ENCODE data around the gene WNT4. TPM values are rescaled to one million over a fixed set of nuclear protein-coding genes. Genes with fewer than 3 reads are reported as not detected.

The WNT4 gene
- 10.2 TPM for total RNA-seq

DNA sequence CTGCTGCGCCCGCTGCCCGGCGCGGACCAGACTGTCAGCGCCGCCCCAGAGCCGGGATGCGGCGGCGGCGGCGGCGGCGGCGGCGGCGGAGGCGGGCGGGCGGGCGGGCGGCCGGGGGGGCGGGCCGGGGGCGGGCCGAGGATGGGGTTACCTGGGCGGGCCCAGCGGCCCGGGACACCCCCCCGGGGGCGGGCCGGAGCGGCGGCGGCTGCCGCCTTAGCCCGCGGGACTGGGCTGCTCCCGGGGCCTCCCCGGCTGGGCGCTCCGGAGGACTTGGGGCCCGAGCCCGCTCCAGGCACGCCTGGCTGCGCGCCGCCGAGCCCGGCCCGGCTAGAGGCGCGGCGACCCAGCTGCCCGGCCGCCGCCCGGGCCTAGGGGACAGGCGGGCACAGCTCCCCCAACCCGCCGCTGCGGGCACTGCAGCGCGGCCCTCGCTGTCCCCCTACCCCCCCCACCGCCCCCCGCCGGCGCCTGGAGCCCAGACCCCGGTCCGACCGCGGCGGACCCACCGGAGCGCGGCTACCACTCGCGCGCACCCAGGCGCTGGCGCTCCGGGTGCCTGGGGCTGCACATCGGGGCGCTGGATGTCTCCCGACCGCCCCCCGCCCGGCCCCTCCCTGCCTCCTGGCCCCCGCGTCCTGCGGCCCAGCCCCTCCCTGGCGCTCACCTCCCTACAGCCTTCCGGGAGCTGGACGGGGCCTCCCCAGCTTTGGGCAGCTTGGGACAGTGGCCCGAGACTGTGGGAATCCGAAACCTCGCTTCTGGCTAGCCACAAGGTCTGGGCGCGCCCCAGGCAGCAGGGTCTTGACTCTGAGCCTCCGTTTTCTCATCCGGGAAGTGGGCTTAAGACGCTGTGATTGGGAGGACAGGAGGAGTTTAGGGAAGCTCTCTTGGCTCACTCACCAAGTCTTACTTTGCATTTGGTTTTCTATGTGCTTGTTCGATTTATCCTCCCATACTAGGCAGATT, at the start of gene WNT4:
Gene WNT4 (minus strand): TSS at position 33 of the 969 bp plus-strand sequence. CDS start 175 bp downstream, outside the sequence.

Other genes starting within 250 kb of the WNT4 start
- 313 TPM for gene HSPG2, start 205.8 kb downstream of the WNT4 start, total RNA-seq
- not detected for gene CELA3B, start 166.1 kb downstream of the WNT4 start, total RNA-seq
- 0.23 TPM for gene CELA3A, start 141.4 kb downstream of the WNT4 start, total RNA-seq
- gene CDC42, start 90.4 kb downstream of the WNT4 start, total RNA-seq, result 259 TPM